ENCODE data around the gene PDE8A. TPM values are rescaled to one million over a fixed set of nuclear protein-coding genes. Genes with fewer than 3 reads are reported as not detected.

The PDE8A gene
- total RNA-seq, 4 donors from 2014 or later, result 14.0 to 28.6 (median 22.2) TPM

DNA sequence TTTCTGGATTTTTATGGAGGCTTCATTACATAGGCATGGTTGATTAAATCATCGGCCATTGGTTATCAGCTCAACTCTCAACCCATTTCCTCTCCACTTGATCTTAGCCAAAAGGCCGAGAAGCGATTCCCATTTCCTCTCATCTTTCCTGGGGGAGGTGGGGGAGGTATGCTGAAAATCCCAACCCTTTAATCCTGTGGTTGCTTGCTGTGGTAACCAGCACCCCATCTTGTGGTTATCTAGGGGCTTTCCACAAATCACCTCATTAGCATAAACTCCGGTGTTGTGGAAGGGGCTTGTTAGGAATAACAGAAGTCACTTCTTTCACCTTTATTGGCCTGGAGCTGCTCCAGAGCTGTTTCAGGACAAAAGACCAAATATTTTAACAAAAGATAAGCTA lies 20.9 kb downstream of the PDE8A start:
- no peak for TF ChIP-seq POLR2A (IDR thresholded peaks at IDR 0.05)
- TF ChIP-seq, protein P1, sequence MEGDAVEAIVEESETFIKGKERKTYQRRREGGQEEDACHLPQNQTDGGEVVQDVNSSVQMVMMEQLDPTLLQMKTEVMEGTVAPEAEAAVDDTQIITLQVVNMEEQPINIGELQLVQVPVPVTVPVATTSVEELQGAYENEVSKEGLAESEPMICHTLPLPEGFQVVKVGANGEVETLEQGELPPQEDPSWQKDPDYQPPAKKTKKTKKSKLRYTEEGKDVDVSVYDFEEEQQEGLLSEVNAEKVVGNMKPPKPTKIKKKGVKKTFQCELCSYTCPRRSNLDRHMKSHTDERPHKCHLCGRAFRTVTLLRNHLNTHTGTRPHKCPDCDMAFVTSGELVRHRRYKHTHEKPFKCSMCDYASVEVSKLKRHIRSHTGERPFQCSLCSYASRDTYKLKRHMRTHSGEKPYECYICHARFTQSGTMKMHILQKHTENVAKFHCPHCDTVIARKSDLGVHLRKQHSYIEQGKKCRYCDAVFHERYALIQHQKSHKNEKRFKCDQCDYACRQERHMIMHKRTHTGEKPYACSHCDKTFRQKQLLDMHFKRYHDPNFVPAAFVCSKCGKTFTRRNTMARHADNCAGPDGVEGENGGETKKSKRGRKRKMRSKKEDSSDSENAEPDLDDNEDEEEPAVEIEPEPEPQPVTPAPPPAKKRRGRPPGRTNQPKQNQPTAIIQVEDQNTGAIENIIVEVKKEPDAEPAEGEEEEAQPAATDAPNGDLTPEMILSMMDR (IDR thresholded peaks at IDR 0.05), result no peak
- no peaks in the 10 kb centered on the region for H3K36me3 ChIP-seq
- H3K4me3 ChIP-seq, result no peak overlapping the region
- no peaks in the 10 kb centered on the region for H3K27me3 ChIP-seq
- peaks cover 5 to 33% (median 17%) of the 10 kb centered on the region in 3 donors for H3K4me1 ChIP-seq
- H3K9me3 ChIP-seq, result no peaks in the 10 kb centered on the region
- WGBS, 2 donors, result 57 to 66% methylated on average over 4 of the region's 4 CpGs
- intact Hi-C loops (cut with DNase I), result no loop called here
- H3K27ac ChIP-seq, result no peak overlapping the region
- DNase-seq, result no peak

DNA sequence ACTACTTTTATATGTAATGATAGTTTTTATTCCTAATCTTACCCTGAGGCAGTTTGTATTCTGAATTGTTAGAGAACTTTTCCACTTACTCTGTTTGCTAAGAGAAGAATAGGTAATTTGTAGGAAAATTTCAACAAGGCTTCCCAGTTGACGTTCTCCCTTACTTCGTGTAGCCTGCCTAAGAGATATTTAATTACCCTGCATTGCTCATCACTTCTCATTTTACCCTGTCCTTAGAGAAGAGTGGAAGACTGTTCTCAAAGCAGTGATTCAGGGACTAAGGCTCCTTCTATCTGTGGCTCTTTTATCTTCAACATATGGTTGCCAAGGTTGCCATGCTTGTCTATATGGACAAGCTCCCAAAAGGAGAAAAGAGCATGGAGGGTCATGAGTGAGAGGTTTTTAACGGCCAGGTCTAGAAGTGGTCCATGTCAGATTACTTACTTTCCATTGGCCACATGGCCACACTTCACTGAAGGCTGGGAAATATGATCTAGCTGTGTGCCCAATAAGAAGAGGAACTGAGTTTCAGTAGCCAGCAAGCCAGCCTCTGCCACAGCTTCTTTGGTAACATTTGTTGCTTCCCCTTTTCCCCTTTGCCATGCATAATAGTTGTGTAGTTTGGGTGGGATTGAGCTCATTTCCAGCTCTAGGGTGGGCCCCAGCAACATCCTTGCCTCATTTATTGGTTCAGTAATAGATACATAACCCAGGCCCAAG lies 22.1 kb downstream of the PDE8A start:
- intact Hi-C loops (cut with DNase I), result no loop called here

DNA sequence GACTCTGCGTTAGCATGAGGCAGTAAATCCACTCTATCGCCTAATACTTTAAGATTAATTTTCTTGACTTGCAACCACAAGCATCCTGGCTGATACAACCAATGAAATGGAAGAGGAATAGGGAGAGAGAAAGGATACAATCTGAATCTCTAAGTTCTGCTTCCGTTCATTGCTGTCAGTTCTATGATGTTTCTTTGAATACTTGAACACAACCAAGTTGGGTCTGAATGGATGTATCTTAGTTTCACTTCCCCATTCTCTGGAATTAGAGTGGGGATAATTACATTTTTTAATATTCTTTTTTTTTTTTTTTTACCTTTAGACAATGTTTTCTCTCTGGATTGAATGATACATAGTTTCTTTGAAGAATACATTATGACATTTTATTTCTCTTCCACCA lies 22.9 kb downstream of the PDE8A start:
- WGBS, 2 donors, result 75 to 85% methylated on average over 3 of the region's 3 CpGs
- Histone ChIP-seq H3K4me3 (no peak overlapping the region), H3K9me3 (no peaks in the 10 kb centered on the region), H3K27me3 (no peaks in the 10 kb centered on the region), H3K36me3 (no peaks in the 10 kb centered on the region), H3K4me1 (peaks cover 5 to 51% (median 31%) of the 10 kb centered on the region in 3 donors), H3K27ac (no peak overlapping the region)
- intact Hi-C loops (cut with DNase I), result no loop called here
- no peak for DNase-seq
- TF ChIP-seq POLR2A (IDR thresholded peaks at IDR 0.05), result no peak

More for the DNA sequence above, 22.1 kb downstream of the PDE8A start:
- H3K9me3 ChIP-seq, result no peaks in the 10 kb centered on the region
- no peak overlapping the region for H3K4me3 ChIP-seq
- H3K4me1 ChIP-seq, result peaks cover 5 to 45% (median 26%) of the 10 kb centered on the region in 3 donors
- no peak for DNase-seq
- WGBS, 2 donors, result 56 to 66% methylated on average over 3 of the region's 3 CpGs
- H3K27ac ChIP-seq, result no peak overlapping the region
- no peak for TF ChIP-seq POLR2A (IDR thresholded peaks at IDR 0.05)
- TF ChIP-seq, protein P1 (IDR thresholded peaks at IDR 0.05), result no peak
- no peaks in the 10 kb centered on the region for H3K36me3 ChIP-seq
- no peaks in the 10 kb centered on the region for H3K27me3 ChIP-seq

DNA sequence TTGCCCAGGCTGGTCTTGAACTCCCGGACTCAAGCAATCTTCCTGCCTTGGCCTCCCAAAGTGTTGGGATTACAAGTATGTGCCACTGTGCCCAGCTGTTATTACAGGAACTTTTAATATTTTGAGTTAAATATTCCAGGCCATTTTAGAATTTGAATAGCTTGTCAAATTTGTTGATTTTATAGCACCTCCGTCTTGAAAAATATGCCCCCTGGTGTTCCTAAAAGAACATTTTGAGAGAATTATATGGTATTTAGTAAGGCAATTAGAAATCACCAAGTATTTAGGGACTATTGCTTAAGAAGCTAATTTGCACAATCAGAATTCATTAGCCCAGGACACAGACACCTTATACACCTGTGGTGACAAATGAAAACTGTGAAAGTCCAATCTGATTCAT lies 23.7 kb downstream of the PDE8A start:
- DNase-seq, result no peak
- 71 to 77% methylated on average over 2 of the region's 2 CpGs for WGBS, 2 donors
- no peaks in the 10 kb centered on the region for H3K36me3 ChIP-seq
- intact Hi-C loops (cut with DNase I), result no loop called here
- no peak overlapping the region for H3K27ac ChIP-seq
- TF ChIP-seq, protein P1 (IDR thresholded peaks at IDR 0.05), result no peak
- TF ChIP-seq POLR2A (IDR thresholded peaks at IDR 0.05), result no peak
- H3K4me3 ChIP-seq, result no peak overlapping the region
- no peaks in the 10 kb centered on the region for H3K9me3 ChIP-seq
- peaks cover under 1 to 51% (median 30%) of the 10 kb centered on the region in 3 donors for H3K4me1 ChIP-seq
- H3K27me3 ChIP-seq, result no peaks in the 10 kb centered on the region

DNA sequence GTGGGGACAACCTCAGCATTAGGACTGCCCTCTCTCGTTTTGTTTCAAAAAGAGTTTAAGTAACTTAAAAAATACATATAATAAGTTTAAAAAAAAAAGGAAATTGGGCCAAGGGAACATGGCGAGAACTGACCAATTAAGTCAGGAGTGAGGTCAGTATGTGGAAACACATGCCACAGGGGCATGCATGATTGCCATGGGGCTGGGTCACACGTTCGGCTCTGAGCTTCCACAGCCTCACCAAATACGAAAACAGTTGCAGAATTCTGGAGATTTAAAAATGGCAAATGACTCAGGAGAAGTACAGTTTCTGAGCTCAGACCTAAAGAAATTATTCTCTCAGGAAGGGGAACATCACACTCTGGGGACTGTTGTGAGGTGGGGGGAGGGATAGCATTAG lies 24.1 kb downstream of the PDE8A start:
- Histone ChIP-seq H3K36me3 (no peaks in the 10 kb centered on the region), H3K4me3 (no peak overlapping the region), H3K27ac (no peak overlapping the region), H3K9me3 (no peaks in the 10 kb centered on the region), H3K4me1 (peaks cover 0 to 51% (median 26%) of the 10 kb centered on the region in 3 donors), H3K27me3 (no peaks in the 10 kb centered on the region)
- WGBS, 2 donors, result 56 to 65% methylated on average over 5 of the region's 5 CpGs
- DNase-seq, result no peak
- TF ChIP-seq, protein P1 (IDR thresholded peaks at IDR 0.05), result no peak
- no peak for TF ChIP-seq POLR2A (IDR thresholded peaks at IDR 0.05)
- intact Hi-C loops (cut with DNase I), result no loop called here
